ENCODE data around the gene NR6A1. TPM values are rescaled to one million over a fixed set of nuclear protein-coding genes. Genes with fewer than 3 reads are reported as not detected.

Gene NR6A1
- total and polyA plus RNA-seq, 2 of the 13 experiments (the other 11 are each of a cell fraction or from before 2014, with no cell fraction given): 28.1 to 31.5 TPM

DNA sequence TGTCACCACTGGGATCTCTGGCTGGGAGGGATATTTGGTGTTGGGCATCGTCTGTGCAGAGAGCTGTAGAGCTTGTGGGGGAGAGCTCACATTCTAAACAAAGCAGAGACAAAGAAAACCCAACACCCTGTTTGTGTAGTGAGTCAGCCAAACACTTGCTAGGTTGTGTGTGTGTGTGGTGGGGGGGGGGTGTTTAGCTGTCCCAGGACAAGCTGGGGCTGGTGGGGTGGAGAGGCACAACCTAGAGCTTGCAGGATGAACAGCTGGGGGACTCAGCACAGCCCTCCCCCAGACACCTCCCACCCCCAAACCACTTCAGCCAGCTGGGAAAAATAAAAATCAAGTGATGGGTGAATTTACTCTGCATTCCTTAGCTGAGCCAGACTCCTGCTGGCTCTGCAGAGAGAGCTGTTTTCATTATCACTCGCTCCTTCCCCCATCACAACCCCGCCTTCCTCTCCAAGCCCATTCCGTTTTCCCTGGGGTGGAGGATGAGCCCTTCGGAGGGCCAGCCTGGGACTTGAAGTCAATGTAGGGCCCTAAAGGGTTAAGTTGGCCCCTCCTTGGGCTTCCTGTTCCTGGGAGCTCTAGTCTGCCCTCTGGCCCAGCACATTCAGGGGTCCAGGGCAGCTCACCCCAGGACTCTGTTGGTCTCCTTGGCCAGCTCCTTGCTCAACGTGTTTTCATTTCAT, 8.4 kb upstream of the NR6A1 start (continued):
- TF ChIP-seq SOX13 (IDR thresholded peaks at IDR 0.05): peak; percentile 48; the same call in 1 of the 2 replicates
- TF ChIP-seq SOX13 (CRISPR knock-in tag; conservative IDR thresholded peaks at IDR 0.05 in 1 of 2, IDR thresholded peaks at IDR 0.05 in 1 of 2): peak in 1 of 2 experiments; percentile 46; a peak in 1 of 4 replicates
- TF ChIP-seq ZNF441 (CRISPR knock-in tag; IDR thresholded peaks at IDR 0.05; ENCODE audit: borderline replicate concordance): no peak
- TF ChIP-seq, protein P1, sequence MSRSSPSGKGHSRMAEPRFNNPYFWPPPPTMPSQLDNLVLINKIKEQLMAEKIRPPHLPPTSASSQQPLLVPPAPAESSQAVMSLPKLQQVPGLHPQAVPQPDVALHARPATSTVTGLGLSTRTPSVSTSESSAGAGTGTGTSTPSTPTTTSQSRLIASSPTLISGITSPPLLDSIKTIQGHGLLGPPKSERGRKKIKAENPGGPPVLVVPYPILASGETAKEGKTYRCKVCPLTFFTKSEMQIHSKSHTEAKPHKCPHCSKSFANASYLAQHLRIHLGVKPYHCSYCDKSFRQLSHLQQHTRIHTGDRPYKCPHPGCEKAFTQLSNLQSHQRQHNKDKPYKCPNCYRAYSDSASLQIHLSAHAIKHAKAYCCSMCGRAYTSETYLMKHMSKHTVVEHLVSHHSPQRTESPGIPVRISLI (CRISPR knock-in tag; IDR thresholded peaks at IDR 0.05; ENCODE audit: borderline replicate concordance): no peak
- peak; percentile 28; the same call in 1 of the 2 replicates for TF ChIP-seq SOX5 (CRISPR knock-in tag; IDR thresholded peaks at IDR 0.05; ENCODE audit: borderline replicate concordance)
- TF ChIP-seq, protein P2, sequence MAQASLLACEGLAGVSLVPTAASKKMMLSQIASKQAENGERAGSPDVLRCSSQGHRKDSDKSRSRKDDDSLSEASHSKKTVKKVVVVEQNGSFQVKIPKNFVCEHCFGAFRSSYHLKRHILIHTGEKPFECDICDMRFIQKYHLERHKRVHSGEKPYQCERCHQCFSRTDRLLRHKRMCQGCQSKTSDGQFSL (CRISPR knock-in tag; IDR thresholded peaks at IDR 0.05): 0 out of 2 replicates have a peak, but pooled peaks have one; percentile 45
- no peak for TF ChIP-seq ZNF552 (CRISPR knock-in tag; IDR thresholded peaks at IDR 0.05; ENCODE audit: borderline replicate concordance)
- TF ChIP-seq FOSL2 (CRISPR knock-in tag; IDR thresholded peaks at IDR 0.05): peak; percentile 69
- no peak for TF ChIP-seq ZBTB2 (CRISPR knock-in tag; IDR thresholded peaks at IDR 0.05; ENCODE audit: low read depth)
- peak; percentile 45 for TF ChIP-seq PATZ1 (CRISPR knock-in tag; IDR thresholded peaks at IDR 0.05)
- TF ChIP-seq SNAI1 (CRISPR knock-in tag; IDR thresholded peaks at IDR 0.05; ENCODE audit: borderline replicate concordance): no peak
- TF ChIP-seq FOSL1 (CRISPR knock-in tag; IDR thresholded peaks at IDR 0.05; ENCODE audit: borderline replicate concordance): 0 out of 2 replicates have a peak, but pooled peaks have one; percentile 24
